Heart left ventricle (tissue), 13 donors: ENCODE results near the gene PRG2.

Experiments used
- CTCF ChIP-seq, 12 donors: fragments of 200-600 bp; sonication (generic) in 4 of 12; IDR thresholded peaks; one replicate each; pipeline versions ENCODE4 v1.5.0 to v1.8.0; 2018 to 2022; ENCODE audit warnings: antibody characterized with exemption in 12 of 12, mild to moderate bottlenecking in 5 of 12
- POLR2A ChIP-seq, 2 donors: fragments of 450-650 bp; IDR thresholded peaks; one replicate each; pipeline ENCODE4 v1.6.1; 2017; ENCODE audit warnings: antibody characterized with exemption in 2 of 2, mild to moderate bottlenecking in 2 of 2, moderate library complexity in 2 of 2
- donor health status: ischemic (EF 13 %, LVEDD 7.1; RV severe dilation, severe dysfunction).
- donor health status: DM: no; HTN: yes; CAD: no.
- donor health status: DM: no; HTN: no; CAD: no.
- donor health status: ischemic (EF 25% LVEDD 6.9; RV normal size, moderate dysfunction).
- donor health status: ischemic (EF 25% LVEDD 5.7; RV mildly dilated, moderate dysfunction).
- donor health status: ischemic (EF 35%, LVEDD 5.7; RV mildly dilated, moderate dysfunction).
- donor health status: nonischemic (EF 11% LVEDD 7.7; RV severe dilation, severe dysfunction).
- donor health status: DM: yes; HTN: yes; CAD: no.
- donor health status: PGD.
- donor health status: ischemic (EF 29% LVEDD 5.4; RV normal size, mild dysfunction).
- donor health status: nonischemic (EF 23%, LVEDD 6.1; RV moderate dilation, normal function).

GRCh38 chr11:57408771-57409170 lies 18.3 kb upstream of the PRG2 start:
- no peak for TF ChIP-seq CTCF (IDR thresholded peaks at IDR 0.05)
- no peak for TF ChIP-seq POLR2A (IDR thresholded peaks at IDR 0.05)
